Ectodermal cell (in vitro differentiated cells): ENCODE measurements around the gene SLCO3A1.

ENCODE experiments used
- H3K27ac ChIP-seq: 2 replicates; pipeline ENCODE4 v1.7.0; 2013; ENCODE audit warnings: mild to moderate bottlenecking, low read depth, low read length; ENCODE audit not compliant: insufficient read depth, poor library complexity, severe bottlenecking
- H3K27me3 ChIP-seq: 2 replicates; pipeline ENCODE4 v1.7.0; 2013; ENCODE audit warnings: mild to moderate bottlenecking, low read length; ENCODE audit not compliant: insufficient read depth, control insufficient read depth, poor library complexity, severe bottlenecking
- H3K36me3 ChIP-seq: one replicate; pipeline ENCODE4 v1.7.0; 2013; ENCODE audit warnings: low read length; ENCODE audit not compliant: control insufficient read depth, insufficient read depth
- H3K4me1 ChIP-seq: one replicate; pipeline ENCODE4 v1.7.0; 2013; ENCODE audit warnings: low read length; ENCODE audit not compliant: control insufficient read depth, insufficient read depth
- H3K4me3 ChIP-seq: 2 replicates; pipeline ENCODE4 v1.7.0; 2013; ENCODE audit warnings: low read depth, low read length, control low read depth; ENCODE audit not compliant: insufficient read depth
- H3K9me3 ChIP-seq: 2 replicates; pipeline ENCODE4 v1.7.0; 2013; ENCODE audit warnings: mild to moderate bottlenecking, low read length, moderate library complexity; ENCODE audit not compliant: control insufficient read depth
- WGBS, 2 experiments: methylation state at CpG; one replicate each; pipeline ENCODE4 v1.1.7; 2013; ENCODE audit warnings: missing lambda C conversion rate in 2 of 2; 5-methylcytosine and 5-hydroxymethylcytosine counted together

SLCO3A1 gene

GRCh38 chr15:92073044-92073785 is 219.7 kb downstream of the SLCO3A1 start:
- Histone ChIP-seq H3K27ac (no peak overlapping the region), H3K4me1 (peaks cover 4% of the 10 kb centered on the region), H3K36me3 (no peaks in the 10 kb centered on the region), H3K9me3 (no peaks in the 10 kb centered on the region), H3K27me3 (no peaks in the 10 kb centered on the region), H3K4me3 (no peak overlapping the region)
- 92 to 97% methylated on average over 9 of the region's 9 CpGs for WGBS, 2 experiments

- 79 to 81% methylated on average over 4 of the region's 4 CpGs for WGBS, 2 experiments
- H3K9me3 ChIP-seq, result no peaks in the 10 kb centered on the region
These were observed 220.6 kb downstream of the SLCO3A1 start for GRCh38 chr15:92074101-92074500.

GRCh38 chr15:92074646-92075045 is 221.1 kb downstream of the SLCO3A1 start:
- H3K4me1 ChIP-seq, result peaks cover 4% of the 10 kb centered on the region
- no peaks in the 10 kb centered on the region for H3K27me3 ChIP-seq
- no peaks in the 10 kb centered on the region for H3K36me3 ChIP-seq
- H3K4me3 ChIP-seq, result no peak overlapping the region
- H3K27ac ChIP-seq, result no peak overlapping the region
- no peaks in the 10 kb centered on the region for H3K9me3 ChIP-seq
- 88 to 91% methylated on average over 5 of the region's 5 CpGs for WGBS, 2 experiments

More at GRCh38 chr15:92074101-92074500, 220.6 kb downstream of the SLCO3A1 start:
- H3K36me3 ChIP-seq, result no peaks in the 10 kb centered on the region
- H3K4me3 ChIP-seq, result no peak overlapping the region
- peaks cover 4% of the 10 kb centered on the region for H3K4me1 ChIP-seq
- H3K27me3 ChIP-seq, result no peaks in the 10 kb centered on the region
- no peak overlapping the region for H3K27ac ChIP-seq

GRCh38 chr15:92075764-92076163 is 222.3 kb downstream of the SLCO3A1 start:
- Histone ChIP-seq H3K27me3 (no peaks in the 10 kb centered on the region), H3K4me3 (no peak overlapping the region), H3K4me1 (peaks cover 4% of the 10 kb centered on the region), H3K27ac (no peak overlapping the region), H3K36me3 (no peaks in the 10 kb centered on the region), H3K9me3 (no peaks in the 10 kb centered on the region)
- 94 to 96% methylated on average over 7 of the region's 7 CpGs for WGBS, 2 experiments

- Histone ChIP-seq H3K4me3 (no peak overlapping the region), H3K27me3 (no peaks in the 10 kb centered on the region), H3K27ac (no peak overlapping the region), H3K9me3 (no peaks in the 10 kb centered on the region), H3K4me1 (peaks cover 4% of the 10 kb centered on the region), H3K36me3 (no peaks in the 10 kb centered on the region)
- WGBS, 2 experiments, result 90 to 94% methylated on average over 8 of the region's 8 CpGs
These were observed 223.0 kb downstream of the SLCO3A1 start for GRCh38 chr15:92076541-92076940.

- Histone ChIP-seq H3K4me1 (no peaks in the 10 kb centered on the region), H3K9me3 (no peaks in the 10 kb centered on the region), H3K36me3 (no peaks in the 10 kb centered on the region), H3K27ac (no peak overlapping the region), H3K4me3 (no peak overlapping the region), H3K27me3 (no peaks in the 10 kb centered on the region)
- 58 to 60% methylated on average over 13 of the region's 13 CpGs for WGBS, 2 experiments
These were observed 224.0 kb downstream of the SLCO3A1 start for GRCh38 chr15:92077353-92078085.

GRCh38 chr15:92078270-92078669 is 224.8 kb downstream of the SLCO3A1 start:
- Histone ChIP-seq H3K27me3 (no peaks in the 10 kb centered on the region), H3K4me1 (no peaks in the 10 kb centered on the region)
- 92 to 96% methylated on average over 6 of the region's 6 CpGs for WGBS, 2 experiments

GRCh38 chr15:92079047-92079446 is 225.5 kb downstream of the SLCO3A1 start:
- no peak overlapping the region for H3K27ac ChIP-seq
- H3K4me3 ChIP-seq, result no peak overlapping the region
- no peaks in the 10 kb centered on the region for H3K9me3 ChIP-seq
- H3K27me3 ChIP-seq, result no peaks in the 10 kb centered on the region
- WGBS, 2 experiments, result 86 to 88% methylated on average over 3 of the region's 3 CpGs
- no peaks in the 10 kb centered on the region for H3K36me3 ChIP-seq
- H3K4me1 ChIP-seq, result no peaks in the 10 kb centered on the region

More at GRCh38 chr15:92078270-92078669, 224.8 kb downstream of the SLCO3A1 start:
- Histone ChIP-seq H3K36me3 (no peaks in the 10 kb centered on the region), H3K4me3 (no peak overlapping the region), H3K27ac (no peak overlapping the region), H3K9me3 (no peaks in the 10 kb centered on the region)

- Histone ChIP-seq H3K36me3 (no peaks in the 10 kb centered on the region), H3K27me3 (no peaks in the 10 kb centered on the region), H3K27ac (no peak overlapping the region), H3K4me3 (no peak overlapping the region), H3K4me1 (no peaks in the 10 kb centered on the region), H3K9me3 (no peaks in the 10 kb centered on the region)
- WGBS, 2 experiments, result 84 to 85% methylated on average over 10 of the region's 10 CpGs
These were observed 226.2 kb downstream of the SLCO3A1 start for GRCh38 chr15:92079647-92080255.
